Frontal cortex (tissue), 4 donors: ENCODE results near the gene PCDHGB5. TPM values are rescaled to one million over a fixed set of nuclear protein-coding genes. Genes with fewer than 3 reads are reported as not detected.
"Not testable (repeated sequence)": the region's sequence is repeated elsewhere in the genome, so short reads cannot be mapped to it uniquely, and the experiment has no call there.

Experiments used
- DNase-seq, 2 donors: peaks; one replicate each; pipeline ENCODE4 v3.0.0; 2012; ENCODE audit warnings: low spot score in 2 of 2
- FAIRE-seq: peaks from 2 replicates; lab custom pipeline; 2012; peaks lifted over from hg19 to GRCh38; lab: Jason Lieb, UNC
- total RNA-seq: library from RNA; depleted of rRNA; stranded (reverse); fragments of >200 nt; gene quantifications from one replicate; pipeline ENCODE4 v1.2.3, GENCODE V29; 2014
- donor health status: control.
- donor health status: control.
- donor health status: control.

PCDHGB5 gene
- total RNA-seq, 1 donor from 2014 or later = 13.0 TPM

DNA sequence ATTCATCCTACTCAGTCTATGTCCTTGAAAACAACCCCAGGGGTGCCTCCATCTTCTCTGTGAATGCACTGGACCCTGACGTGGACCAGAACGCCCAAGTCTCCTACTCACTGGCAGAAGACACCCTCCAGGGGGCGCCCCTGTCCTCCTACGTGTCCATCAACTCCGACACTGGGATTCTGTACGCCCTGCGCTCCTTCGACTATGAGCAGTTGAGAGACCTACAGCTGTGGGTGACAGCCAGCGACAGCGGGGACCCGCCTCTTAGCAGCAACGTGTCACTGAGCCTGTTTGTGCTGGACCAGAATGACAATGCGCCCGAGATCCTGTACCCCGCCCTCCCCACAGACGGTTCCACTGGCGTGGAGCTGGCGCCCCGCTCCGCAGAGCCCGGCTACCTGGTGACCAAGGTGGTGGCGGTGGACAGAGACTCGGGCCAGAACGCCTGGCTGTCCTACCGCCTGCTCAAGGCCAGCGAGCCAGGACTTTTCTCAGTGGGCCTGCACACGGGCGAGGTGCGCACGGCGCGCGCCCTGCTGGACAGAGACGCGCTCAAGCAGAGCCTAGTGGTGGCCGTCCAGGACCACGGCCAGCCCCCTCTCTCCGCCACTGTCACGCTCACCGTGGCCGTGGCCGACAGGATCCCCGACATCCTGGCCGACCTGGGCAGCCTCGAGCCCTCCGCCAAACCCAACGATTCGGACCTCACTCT lies 22.1 kb upstream of the PCDHGB5 start:
- not testable (repeated sequence) for FAIRE-seq, DNase-seq

DNA sequence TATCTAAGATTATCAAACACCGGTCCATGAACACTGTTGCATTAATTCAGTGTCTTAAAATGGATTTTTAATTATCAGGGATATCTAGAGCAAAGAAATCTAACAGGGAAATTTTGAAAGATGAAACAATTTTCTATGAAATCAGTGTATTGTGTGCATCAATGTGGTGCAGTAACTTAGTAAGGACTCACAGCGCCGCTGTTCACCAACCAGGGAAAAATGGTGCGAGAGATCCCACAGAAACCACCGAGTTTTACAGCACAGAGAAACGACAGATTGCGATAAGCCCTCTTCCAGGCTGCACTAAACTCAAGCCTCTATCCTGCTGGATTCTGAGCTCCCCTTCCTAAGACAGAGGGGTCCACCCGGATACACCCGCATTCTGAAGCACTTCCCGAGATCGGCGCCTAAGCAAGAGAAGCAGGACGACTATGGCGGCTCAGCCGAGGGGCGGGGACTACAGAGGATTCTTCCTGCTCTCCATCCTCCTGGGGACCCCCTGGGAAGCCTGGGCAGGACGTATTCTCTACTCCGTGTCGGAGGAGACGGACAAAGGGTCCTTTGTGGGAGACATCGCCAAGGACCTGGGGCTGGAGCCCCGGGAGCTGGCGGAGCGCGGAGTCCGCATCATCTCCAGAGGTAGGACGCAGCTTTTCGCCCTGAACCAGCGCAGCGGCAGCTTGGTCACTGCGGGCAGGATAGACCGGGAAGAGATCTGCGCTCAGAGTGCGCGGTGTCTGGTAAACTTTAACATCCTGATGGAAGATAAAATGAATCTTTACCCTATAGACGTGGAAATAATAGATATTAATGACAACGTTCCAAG lies 15.1 kb upstream of the PCDHGB5 start, which contains the start of gene PCDHGA7:
Gene PCDHGA7 (plus strand): TSS at position 274 of the 826 bp plus-strand sequence. CDS start 158 bp downstream, at position 432.
- FAIRE-seq = no peak
- DNase-seq = no peak

DNA sequence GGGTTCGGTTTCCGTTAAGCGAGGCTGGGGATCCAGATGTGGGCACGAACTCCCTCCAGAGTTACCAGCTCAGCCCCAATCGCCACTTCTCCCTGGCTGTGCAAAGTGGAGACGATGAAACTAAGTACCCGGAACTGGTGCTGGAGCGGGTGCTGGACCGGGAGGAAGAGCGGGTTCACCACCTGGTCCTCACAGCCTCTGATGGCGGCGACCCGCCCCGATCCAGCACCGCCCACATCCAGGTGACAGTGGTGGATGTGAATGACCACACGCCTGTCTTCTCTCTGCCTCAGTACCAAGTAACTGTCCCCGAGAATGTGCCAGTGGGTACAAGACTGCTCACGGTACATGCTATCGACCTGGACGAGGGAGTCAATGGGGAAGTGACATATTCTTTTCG lies 14.4 kb upstream of the PCDHGB5 start:
- FAIRE-seq = no peak
- no peak for DNase-seq

DNA sequence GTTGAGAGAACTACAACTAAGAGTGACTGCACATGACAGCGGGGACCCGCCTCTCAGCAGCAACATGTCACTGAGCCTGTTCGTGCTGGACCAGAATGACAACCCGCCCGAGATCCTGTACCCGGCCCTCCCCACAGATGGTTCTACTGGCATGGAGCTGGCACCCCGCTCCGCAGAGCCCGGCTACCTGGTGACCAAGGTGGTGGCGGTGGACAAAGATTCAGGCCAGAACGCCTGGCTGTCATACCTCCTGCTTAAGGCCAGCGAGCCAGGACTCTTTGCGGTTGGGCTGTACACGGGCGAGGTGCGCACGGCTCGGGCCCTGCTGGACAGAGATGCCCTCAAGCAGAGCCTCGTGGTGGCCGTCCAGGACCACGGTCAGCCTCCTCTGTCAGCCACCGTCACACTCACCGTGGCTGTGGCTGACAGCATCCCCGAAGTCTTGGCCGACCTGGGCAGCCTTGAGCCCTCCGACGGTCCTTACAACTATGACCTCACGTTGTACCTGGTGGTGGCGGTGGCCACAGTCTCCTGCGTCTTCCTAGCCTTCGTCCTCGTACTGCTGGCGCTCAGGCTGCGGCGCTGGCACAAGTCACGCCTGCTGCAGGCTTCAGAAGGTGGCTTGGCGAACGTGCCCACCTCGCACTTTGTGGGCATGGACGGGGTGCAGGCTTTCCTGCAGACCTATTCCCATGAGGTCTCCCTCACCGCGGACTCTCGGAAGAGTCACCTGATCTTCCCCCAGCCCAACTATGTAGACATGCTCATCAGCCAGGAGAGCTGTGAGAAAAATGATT lies 13.1 kb upstream of the PCDHGB5 start:
- no peak for FAIRE-seq
- DNase-seq = no peak

DNA sequence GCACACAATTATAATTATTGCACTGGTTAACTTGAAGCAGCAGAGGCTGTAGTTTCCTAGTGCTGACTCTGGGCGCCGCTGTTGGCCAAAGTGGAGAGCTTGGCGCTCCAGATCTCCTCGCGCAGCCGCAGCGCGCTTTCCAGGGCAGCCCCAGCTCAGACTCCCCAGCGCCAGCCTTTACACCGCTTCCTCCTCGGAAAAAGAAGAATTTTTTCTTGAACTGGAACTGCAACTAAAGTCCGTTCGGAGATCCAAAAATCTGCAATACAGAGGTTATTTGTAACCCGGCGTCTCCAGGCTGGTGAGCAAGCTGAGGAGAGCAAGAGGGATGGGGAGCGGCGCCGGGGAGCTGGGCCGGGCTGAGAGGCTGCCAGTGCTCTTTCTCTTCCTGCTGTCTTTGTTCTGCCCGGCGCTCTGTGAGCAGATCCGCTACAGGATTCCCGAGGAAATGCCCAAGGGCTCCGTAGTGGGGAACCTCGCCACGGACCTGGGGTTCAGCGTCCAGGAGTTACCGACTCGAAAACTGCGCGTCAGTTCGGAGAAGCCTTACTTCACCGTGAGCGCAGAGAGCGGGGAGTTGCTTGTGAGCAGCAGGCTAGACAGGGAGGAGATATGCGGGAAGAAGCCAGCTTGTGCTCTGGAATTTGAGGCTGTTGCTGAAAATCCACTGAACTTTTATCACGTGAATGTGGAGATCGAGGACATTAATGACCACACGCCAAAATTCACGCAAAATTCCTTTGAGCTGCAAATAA lies 10.0 kb upstream of the PCDHGB5 start, which contains the start of gene PCDHGB4:
Gene PCDHGB4 (plus strand): TSS at position 142 of the 755 bp plus-strand sequence. CDS start 187 bp downstream, at position 329.
- not testable (repeated sequence) for FAIRE-seq, DNase-seq

DNA sequence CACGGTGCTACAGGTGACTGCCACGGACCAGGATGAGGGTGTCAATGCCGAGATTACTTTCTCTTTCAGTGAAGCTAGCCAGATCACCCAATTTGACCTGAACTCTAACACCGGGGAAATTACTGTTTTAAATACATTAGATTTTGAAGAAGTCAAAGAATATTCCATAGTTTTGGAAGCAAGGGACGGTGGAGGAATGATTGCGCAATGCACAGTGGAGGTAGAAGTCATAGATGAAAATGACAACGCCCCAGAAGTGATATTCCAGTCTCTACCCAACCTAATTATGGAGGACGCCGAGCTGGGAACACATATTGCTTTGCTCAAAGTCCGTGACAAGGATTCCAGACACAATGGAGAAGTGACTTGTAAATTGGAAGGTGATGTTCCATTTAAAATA lies 9.1 kb upstream of the PCDHGB5 start:
- DNase-seq (no peak), FAIRE-seq (no peak)

DNA sequence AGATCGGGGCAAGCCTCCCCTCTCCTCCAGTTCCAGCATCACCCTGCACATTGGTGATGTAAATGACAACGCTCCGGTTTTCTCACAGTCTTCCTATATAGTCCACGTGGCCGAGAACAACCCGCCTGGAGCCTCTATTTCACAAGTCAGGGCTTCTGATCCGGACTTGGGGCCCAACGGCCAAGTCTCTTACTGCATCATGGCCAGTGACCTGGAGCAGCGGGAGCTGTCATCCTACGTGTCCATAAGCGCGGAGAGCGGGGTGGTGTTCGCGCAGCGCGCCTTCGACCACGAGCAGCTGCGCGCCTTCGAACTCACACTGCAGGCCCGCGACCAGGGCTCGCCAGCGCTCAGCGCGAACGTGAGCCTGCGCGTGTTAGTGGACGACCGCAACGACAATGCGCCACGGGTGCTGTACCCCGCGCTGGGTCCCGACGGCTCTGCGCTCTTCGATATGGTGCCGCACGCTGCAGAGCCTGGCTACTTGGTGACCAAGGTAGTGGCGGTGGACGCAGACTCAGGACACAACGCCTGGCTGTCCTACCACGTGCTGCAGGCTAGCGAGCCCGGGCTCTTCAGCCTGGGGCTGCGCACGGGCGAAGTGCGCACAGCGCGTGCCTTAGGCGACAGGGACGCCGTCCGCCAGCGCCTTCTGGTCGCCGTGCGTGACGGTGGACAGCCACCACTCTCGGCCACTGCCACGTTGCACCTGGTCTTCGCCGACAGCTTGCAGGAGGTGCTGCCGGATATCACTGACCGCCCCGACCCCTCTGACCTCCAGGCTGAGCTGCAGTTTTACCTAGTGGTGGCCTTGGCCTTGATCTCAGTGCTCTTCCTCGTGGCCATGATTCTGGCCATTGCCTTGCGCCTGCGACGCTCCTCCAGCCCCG lies 8.3 kb upstream of the PCDHGB5 start:
- no peak for DNase-seq
- no peak for FAIRE-seq

DNA sequence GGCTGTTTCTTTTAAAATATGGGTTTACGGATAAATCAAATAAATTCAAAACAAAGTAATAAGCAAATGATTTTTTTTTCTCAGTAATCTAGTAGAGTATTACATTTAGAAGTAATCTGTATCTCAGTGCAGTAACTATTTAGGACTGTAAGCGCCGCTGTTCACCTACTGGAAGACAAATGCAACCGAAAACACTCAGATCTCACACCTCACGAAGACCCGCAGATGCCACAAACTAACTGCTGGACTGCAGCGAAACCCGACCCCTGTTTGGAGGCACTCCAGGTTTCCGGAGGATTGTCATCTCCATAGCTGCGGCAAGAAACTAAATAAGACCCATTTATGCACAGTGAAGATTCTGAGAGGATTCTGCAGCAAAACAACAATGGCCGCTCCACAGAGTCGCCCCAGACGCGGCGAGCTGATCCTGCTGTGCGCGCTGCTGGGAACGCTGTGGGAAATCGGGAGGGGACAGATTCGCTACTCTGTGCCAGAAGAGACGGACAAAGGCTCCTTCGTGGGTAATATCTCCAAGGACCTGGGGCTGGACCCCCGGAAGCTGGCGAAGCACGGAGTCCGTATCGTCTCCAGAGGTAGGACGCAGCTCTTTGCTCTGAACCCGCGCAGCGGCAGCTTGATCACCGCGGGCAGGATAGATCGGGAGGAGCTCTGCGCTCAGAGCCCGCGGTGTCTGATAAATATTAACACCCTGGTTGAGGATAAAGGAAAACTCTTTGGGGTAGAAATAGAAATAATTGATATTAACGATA lies 5.1 kb upstream of the PCDHGB5 start, which contains the start of gene PCDHGA8:
Gene PCDHGA8 (plus strand): TSS at position 205 of the 770 bp plus-strand sequence. CDS start 181 bp downstream, at position 386.
- DNase-seq (no peak), FAIRE-seq (no peak)

DNA sequence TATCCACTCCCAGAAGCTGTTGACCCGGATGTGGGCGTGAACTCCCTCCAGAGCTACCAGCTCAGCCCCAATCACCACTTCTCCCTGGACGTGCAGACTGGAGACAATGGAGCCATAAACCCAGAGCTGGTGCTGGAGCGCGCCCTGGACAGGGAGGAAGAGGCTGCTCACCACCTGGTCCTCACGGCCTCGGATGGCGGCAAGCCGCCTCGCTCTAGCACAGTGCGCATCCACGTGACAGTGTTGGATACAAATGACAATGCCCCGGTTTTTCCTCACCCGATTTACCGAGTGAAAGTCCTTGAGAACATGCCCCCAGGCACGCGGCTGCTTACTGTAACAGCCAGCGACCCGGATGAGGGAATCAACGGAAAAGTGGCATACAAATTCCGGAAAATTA lies 4.5 kb upstream of the PCDHGB5 start:
- FAIRE-seq (no peak), DNase-seq (no peak)

DNA sequence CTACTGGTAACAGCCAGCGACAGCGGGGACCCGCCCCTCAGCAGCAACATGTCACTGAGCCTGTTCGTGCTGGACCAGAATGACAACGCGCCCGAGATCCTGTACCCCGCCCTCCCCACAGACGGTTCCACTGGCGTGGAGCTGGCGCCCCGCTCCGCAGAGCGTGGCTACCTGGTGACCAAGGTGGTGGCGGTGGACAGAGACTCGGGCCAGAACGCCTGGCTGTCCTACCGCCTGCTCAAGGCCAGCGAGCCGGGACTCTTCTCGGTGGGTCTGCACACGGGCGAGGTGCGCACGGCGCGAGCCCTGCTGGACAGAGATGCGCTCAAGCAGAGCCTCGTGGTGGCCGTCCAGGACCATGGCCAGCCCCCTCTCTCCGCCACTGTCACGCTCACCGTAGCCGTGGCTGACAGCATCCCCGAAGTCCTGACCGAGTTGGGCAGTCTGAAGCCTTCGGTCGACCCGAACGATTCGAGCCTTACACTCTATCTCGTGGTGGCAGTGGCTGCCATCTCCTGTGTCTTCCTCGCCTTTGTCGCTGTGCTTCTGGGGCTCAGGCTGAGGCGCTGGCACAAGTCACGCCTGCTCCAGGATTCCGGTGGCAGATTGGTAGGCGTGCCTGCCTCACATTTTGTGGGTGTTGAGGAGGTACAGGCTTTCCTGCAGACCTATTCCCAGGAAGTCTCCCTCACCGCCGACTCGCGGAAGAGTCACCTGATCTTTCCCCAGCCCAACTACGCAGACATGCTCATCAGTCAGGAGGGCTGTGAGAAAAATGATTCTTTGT lies 3.2 kb upstream of the PCDHGB5 start:
- not testable (repeated sequence) for FAIRE-seq, DNase-seq

DNA sequence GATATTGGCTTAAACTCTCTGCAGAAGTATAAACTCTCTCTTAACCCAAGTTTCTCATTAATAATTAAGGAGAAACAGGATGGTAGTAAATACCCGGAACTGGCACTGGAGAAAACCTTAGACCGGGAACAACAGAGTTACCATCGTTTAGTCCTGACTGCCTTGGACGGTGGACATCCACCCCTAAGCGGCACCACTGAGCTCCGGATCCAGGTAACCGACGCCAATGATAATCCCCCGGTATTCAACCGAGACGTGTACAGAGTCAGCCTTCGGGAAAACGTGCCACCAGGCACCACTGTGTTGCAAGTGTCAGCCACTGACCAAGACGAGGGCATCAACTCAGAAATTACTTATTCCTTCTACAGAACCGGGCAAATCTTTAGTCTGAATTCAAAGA lies 861 bp downstream of the PCDHGB5 start:
- DNase-seq (no peak), FAIRE-seq (no peak)

DNA sequence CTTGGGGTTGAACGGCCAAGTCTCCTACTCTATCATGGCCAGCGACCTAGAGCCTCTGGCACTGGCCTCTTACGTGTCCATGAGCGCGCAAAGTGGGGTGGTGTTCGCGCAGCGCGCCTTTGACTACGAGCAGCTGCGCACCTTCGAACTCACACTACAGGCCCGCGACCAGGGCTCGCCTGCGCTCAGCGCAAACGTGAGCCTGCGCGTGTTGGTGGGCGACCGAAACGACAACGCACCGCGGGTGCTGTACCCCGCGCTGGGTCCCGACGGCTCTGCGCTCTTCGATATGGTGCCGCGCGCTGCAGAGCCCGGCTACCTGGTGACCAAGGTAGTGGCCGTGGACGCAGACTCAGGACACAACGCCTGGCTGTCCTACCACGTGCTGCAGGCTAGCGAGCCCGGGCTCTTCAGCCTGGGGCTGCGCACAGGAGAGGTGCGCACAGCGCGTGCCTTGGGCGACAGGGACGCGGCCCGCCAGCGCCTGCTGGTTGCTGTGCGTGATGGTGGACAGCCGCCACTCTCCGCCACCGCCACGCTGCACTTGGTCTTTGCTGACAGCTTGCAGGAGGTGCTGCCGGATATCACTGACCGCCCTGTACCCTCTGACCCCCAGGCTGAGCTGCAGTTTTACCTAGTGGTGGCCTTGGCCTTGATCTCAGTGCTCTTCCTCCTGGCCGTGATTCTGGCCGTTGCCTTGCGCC lies 2.0 kb downstream of the PCDHGB5 start:
- no peak for FAIRE-seq
- DNase-seq = no peak

DNA sequence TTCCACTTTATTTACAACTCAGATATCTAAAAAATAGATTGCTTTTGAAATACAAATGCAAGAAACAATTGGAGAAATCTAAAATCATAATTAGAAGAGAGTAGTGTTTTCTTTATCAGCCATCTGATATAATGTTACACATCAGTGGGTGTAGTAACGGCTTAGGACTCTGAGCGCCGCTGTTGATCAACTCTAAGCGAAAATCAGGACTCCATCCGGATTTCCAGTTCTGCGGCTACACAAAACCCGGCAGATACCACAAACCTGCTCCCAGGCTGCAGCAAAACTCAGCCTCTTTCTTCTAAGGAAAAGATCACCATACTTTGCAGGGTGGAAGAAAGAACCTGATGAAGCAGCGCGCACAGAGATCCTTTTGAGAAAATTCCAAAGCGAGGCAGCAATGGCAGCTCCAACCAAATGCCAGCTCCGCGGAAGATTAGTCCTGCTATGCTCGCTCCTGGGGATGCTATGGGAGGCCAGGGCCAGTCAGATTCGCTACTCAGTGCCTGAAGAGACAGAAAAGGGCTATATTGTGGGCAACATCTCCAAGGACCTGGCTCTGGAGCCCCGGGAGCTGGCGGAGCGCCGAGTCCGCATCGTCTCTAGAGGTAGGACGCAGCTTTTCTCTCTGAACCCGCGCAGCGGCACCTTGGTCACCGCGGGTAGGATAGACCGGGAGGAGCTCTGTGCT lies 5.0 kb downstream of the PCDHGB5 start, which contains the start of gene PCDHGA9:
Gene PCDHGA9 (plus strand): TSS at position 226 of the 691 bp plus-strand sequence. CDS start 175 bp downstream, at position 401.
- no peak for FAIRE-seq
- DNase-seq = no peak

DNA sequence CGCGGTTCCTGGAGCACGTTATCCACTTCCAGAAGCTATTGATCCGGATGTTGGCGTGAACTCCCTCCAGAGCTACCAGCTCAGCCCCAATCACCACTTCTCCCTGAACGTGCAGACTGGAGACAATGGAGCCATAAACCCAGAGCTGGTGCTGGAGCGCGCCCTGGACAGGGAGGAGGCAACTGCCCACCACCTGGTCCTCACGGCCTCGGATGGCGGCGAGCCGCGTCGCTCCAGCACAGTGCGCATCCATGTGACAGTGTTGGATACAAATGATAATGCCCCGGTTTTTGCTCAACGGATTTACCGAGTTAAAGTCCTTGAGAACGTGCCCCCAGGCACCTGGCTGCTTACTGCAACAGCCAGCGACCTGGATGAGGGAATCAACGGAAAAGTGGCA lies 5.6 kb downstream of the PCDHGB5 start:
- no peak for FAIRE-seq
- DNase-seq = no peak

DNA sequence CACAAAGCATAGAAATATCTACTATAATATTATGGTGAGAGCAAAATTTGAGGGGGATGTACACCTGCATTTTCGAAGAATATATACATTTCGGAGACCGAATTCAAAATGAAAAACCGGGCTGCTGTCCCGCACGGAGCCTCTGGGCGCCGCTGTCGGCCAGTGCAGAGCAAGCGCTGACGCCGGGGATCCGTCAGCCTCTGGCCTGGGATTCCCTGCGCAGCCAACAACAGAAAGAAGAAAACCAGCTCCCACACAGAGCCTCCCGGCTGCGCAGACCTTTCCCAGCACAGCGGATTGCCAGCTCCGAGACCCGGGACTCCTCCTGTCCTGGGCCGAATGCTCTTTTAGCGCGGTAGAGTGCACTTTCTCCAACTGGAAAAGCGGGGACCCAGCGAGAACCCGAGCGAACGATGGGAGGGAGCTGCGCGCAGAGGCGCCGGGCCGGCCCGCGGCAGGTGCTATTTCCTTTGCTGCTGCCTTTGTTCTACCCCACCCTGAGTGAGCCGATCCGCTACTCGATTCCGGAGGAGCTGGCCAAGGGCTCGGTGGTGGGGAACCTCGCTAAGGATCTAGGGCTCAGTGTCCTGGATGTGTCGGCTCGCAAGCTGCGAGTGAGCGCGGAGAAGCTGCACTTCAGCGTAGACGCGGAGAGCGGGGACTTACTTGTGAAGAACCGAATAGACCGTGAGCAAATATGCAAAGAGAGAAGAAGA lies 10.2 kb downstream of the PCDHGB5 start, which contains the start of gene PCDHGB6:
Gene PCDHGB6 (plus strand): TSS at position 232 of the 716 bp plus-strand sequence. CDS start 182 bp downstream, at position 414.
- FAIRE-seq, DNase-seq: not testable (repeated sequence)
